Smooth muscle cell of the umbilical artery (primary cell): Measurements from ENCODE around the gene MNX1. TPM values are rescaled to one million over a fixed set of nuclear protein-coding genes. Genes with fewer than 3 reads are reported as not detected.

Experiments used
- total RNA-seq: library from RNA; depleted of rRNA; stranded (reverse); fragments of >200 nt; gene quantifications from 2 replicates; pipeline ENCODE4 v1.2.3, GENCODE V29; 2014

Gene MNX1
- not detected in 2 replicates for total RNA-seq

DNA sequence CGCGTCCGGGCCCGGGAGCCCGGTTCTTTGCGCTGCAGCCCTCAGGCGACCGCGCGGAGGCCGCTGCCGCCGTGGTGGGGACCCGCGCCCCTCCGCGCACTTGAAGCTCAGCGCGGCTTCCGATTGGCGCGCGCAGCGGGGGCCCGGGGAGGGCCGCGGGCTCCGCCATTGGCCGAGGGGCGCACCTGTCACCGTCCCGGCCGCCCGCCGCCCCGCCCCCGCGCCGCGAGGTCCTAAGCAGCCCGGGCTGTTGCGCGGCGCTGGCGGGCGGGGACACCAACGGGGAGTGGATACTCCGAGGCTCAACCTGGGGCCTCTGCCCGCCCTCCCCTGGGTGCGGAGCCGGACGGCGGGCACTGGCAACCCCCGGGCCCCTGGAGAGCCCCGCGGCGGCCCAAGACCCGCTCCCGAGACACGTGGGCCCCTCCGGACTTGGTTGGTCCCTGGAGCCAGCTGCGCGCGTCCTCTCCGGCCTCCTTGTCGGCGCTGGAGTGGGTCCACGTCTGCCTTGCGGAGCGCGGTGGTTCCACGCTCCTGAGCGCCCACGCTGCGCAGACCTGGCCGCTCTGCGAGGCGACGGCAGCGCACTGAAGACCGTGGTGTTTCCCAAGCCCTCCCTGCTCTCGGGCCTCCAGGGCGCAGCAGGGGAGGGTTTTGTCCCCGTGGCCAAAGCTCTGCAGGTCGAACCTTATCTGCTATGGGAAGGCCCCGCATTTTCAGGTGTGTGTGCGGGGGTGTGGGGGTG, at the start of gene MNX1:
Gene MNX1 (minus strand): TSS at position 76 of the 745 bp plus-strand sequence. CDS start 313 bp downstream, outside the sequence.

Other genes with a start within 250 kb of the MNX1 start
- 51.7 and 53.6 TPM in 2 replicates for gene LMBR1, start 117.5 kb downstream of the MNX1 start, total RNA-seq
- gene NOM1, start 61.0 kb downstream of the MNX1 start, total RNA-seq, result 17.5 and 30.0 TPM in 2 replicates
- 86.1 and 125 TPM in 2 replicates for gene UBE3C, start 128.3 kb upstream of the MNX1 start, total RNA-seq